Measurements from ENCODE around the gene TMEM139. TPM values are rescaled to one million over a fixed set of nuclear protein-coding genes. Genes with fewer than 3 reads are reported as not detected.

The TMEM139 gene
- total RNA-seq, 1 experiment from 2014 or later = 19.1 TPM

- no peak for TF ChIP-seq CTCF (IDR thresholded peaks at IDR 0.05; ENCODE audit: insufficient read depth in 1 of 2, low read depth in 1 of 2, low read length in 1 of 2, severe bottlenecking in 1 of 2, unreplicated experiment in 1 of 2)
- no peaks in the 10 kb centered on the region for H3K27me3 Mint-ChIP-seq (ENCODE audit: insufficient read depth, unreplicated experiment)
- CTCF ChIA-PET = interaction anchor here (0.7 kb wide), 1 partner anchor 173 kb away, joined by 9 read pairs; no protein-coding TSS in a partner anchor
Observed at GRCh38 chr7:143323653-143324052, 38.9 kb downstream of the TMEM139 start.

GRCh38 chr7:143325240-143325639 lies 40.5 kb downstream of the TMEM139 start:
- intact Hi-C loops (cut with micrococcal nuclease; ENCODE audit: unreplicated experiment) = no loop called here
- Histone ChIP-seq H3K4me3 (ENCODE audit: low read depth, low read length) (no peak overlapping the region), H3K27me3 (replicated peaks; ENCODE audit: control insufficient read depth, insufficient read depth, low read length) (no peaks in the 10 kb centered on the region), H3K4me1 (no peaks in the 10 kb centered on the region), H3K9me3 (no peaks in the 10 kb centered on the region), H3K36me3 (ENCODE audit: control insufficient read depth, insufficient read depth, low read length) (no peaks in the 10 kb centered on the region; the same call in 1 of the 2 replicates)
- no peak for DNase-seq
- Mint-ChIP-seq H3K36me3 (ENCODE audit: insufficient read depth, unreplicated experiment) (no peaks in the 10 kb centered on the region), H3K4me1 (ENCODE audit: low read depth, unreplicated experiment) (no peaks in the 10 kb centered on the region), H3K27me3 (ENCODE audit: insufficient read depth, unreplicated experiment) (no peaks in the 10 kb centered on the region), H3K9me3 (ENCODE audit: unreplicated experiment) (no peaks in the 10 kb centered on the region), H3K4me3 (ENCODE audit: unreplicated experiment) (no peak overlapping the region), H3K27ac (ENCODE audit: unreplicated experiment) (no peak overlapping the region)
- CTCF ChIA-PET = no interaction called here
- no peak for TF ChIP-seq CTCF (IDR thresholded peaks at IDR 0.05; ENCODE audit: insufficient read depth in 1 of 2, low read depth in 1 of 2, low read length in 1 of 2, severe bottlenecking in 1 of 2, unreplicated experiment in 1 of 2)
- POLR2A ChIA-PET = no interaction called here
- BruUV-seq (replicated peaks) = no TSS peak

More at GRCh38 chr7:143323653-143324052, 38.9 kb downstream of the TMEM139 start:
- DNase-seq = no peak
- no peaks in the 10 kb centered on the region; the same call in 1 of the 2 replicates for H3K4me1 ChIP-seq
- BruUV-seq (replicated peaks) = no TSS peak
- POLR2A ChIA-PET = no interaction called here
- no peaks in the 10 kb centered on the region for H3K36me3 Mint-ChIP-seq (ENCODE audit: insufficient read depth, unreplicated experiment)
- H3K9me3 Mint-ChIP-seq (ENCODE audit: unreplicated experiment) = no peaks in the 10 kb centered on the region
- H3K36me3 ChIP-seq (ENCODE audit: control insufficient read depth, insufficient read depth, low read length) = no peaks in the 10 kb centered on the region; the same call in 1 of the 2 replicates
- intact Hi-C loops (cut with micrococcal nuclease; ENCODE audit: unreplicated experiment) = no loop called here
- H3K27ac Mint-ChIP-seq (ENCODE audit: unreplicated experiment) = no peak overlapping the region
- no peaks in the 10 kb centered on the region for H3K27me3 ChIP-seq (replicated peaks; ENCODE audit: control insufficient read depth, insufficient read depth, low read length)
- no peak overlapping the region for H3K4me3 Mint-ChIP-seq (ENCODE audit: unreplicated experiment)
- H3K4me3 ChIP-seq (ENCODE audit: low read depth, low read length) = no peak overlapping the region
- no peaks in the 10 kb centered on the region for H3K9me3 ChIP-seq
- H3K4me1 Mint-ChIP-seq (ENCODE audit: low read depth, unreplicated experiment) = peaks cover 5% of the 10 kb centered on the region

GRCh38 chr7:143327903-143328302 lies 43.1 kb downstream of the TMEM139 start:
- Histone ChIP-seq H3K4me1 (no peaks in the 10 kb centered on the region), H3K27me3 (replicated peaks; ENCODE audit: control insufficient read depth, insufficient read depth, low read length) (no peaks in the 10 kb centered on the region), H3K36me3 (ENCODE audit: control insufficient read depth, insufficient read depth, low read length) (no peaks in the 10 kb centered on the region), H3K9me3 (no peaks in the 10 kb centered on the region), H3K4me3 (ENCODE audit: low read depth, low read length) (no peak overlapping the region)
- no peaks in the 10 kb centered on the region for H3K9me3 Mint-ChIP-seq (ENCODE audit: unreplicated experiment)
- H3K36me3 Mint-ChIP-seq (ENCODE audit: insufficient read depth, unreplicated experiment) = no peaks in the 10 kb centered on the region
- no peak overlapping the region for H3K27ac Mint-ChIP-seq (ENCODE audit: unreplicated experiment)
- H3K4me3 Mint-ChIP-seq (ENCODE audit: unreplicated experiment) = no peak overlapping the region
- BruUV-seq (replicated peaks) = no TSS peak
- ChIA-PET CTCF (no interaction called here), POLR2A (no interaction called here)
- no peak for DNase-seq
- TF ChIP-seq CTCF (IDR thresholded peaks at IDR 0.05; ENCODE audit: insufficient read depth in 1 of 2, low read depth in 1 of 2, low read length in 1 of 2, severe bottlenecking in 1 of 2, unreplicated experiment in 1 of 2) = no peak
- no peaks in the 10 kb centered on the region for H3K4me1 Mint-ChIP-seq (ENCODE audit: low read depth, unreplicated experiment)
- H3K27me3 Mint-ChIP-seq (ENCODE audit: insufficient read depth, unreplicated experiment) = no peaks in the 10 kb centered on the region
- intact Hi-C loops (cut with micrococcal nuclease; ENCODE audit: unreplicated experiment) = no loop called here
